ENCODE data around the gene TOM1L2. TPM values are rescaled to one million over a fixed set of nuclear protein-coding genes. Genes with fewer than 3 reads are reported as not detected.

The TOM1L2 gene
- total and polyA plus RNA-seq, 12 donors, result 46.4 to 331 (median 273) TPM

GRCh38 chr17:18008496-18009268, 36.5 kb upstream of the TOM1L2 start:
- Histone ChIP-seq H3K4me1 (peaks cover 0 to 33% (median 8%) of the 10 kb centered on the region in 9 donors), H3K27me3 (no peaks in the 10 kb centered on the region), H3K4me3 (no peak overlapping the region), H3K27ac (peak overlapping the region in 1 of 10 donors; percentile 25), H3K36me3 (peaks cover 0 to 38% (median 0%) of the 10 kb centered on the region in 9 donors), H3K9me3 (peaks cover 0 to 4% (median 0%) of the 10 kb centered on the region in 11 donors)
- no peak for TF ChIP-seq CTCF (IDR thresholded peaks at IDR 0.05)
- no peak for DNase-seq
- intact Hi-C loops (cut with DNase I), result no loop called here
- peak in 2 of 8 donors; percentile 15 to 31 for ATAC-seq
- 72 to 75% methylated on average over 5 of the region's 5 CpGs for WGBS, 2 donors

GRCh38 chr17:18006495-18007239, 34.5 kb upstream of the TOM1L2 start:
- no peak for DNase-seq
- WGBS, 2 donors, result 77 to 88% methylated on average over 29 to 31 of the region's 31 CpGs
- Histone ChIP-seq H3K27ac (no peak overlapping the region), H3K4me1 (peaks cover 0 to 33% (median 8%) of the 10 kb centered on the region in 9 donors), H3K9me3 (peaks cover 0 to 4% (median 0%) of the 10 kb centered on the region in 11 donors), H3K36me3 (peaks cover 0 to 31% (median 0%) of the 10 kb centered on the region in 9 donors), H3K27me3 (no peaks in the 10 kb centered on the region), H3K4me3 (no peak overlapping the region)
- no peak for ATAC-seq
- TF ChIP-seq CTCF (IDR thresholded peaks at IDR 0.05), result no peak
- intact Hi-C loops (cut with DNase I), result no loop called here

GRCh38 chr17:18005496-18005895, 33.3 kb upstream of the TOM1L2 start:
- Histone ChIP-seq H3K4me1 (peaks cover 0 to 33% (median 8%) of the 10 kb centered on the region in 9 donors), H3K27me3 (no peaks in the 10 kb centered on the region), H3K27ac (peak overlapping the region in 3 of 10 donors; percentile 1 to 45 (median 43)), H3K4me3 (no peak overlapping the region), H3K9me3 (peaks cover 0 to 2% (median 0%) of the 10 kb centered on the region in 11 donors), H3K36me3 (peaks cover 0 to 25% (median 0%) of the 10 kb centered on the region in 9 donors)
- no peak for TF ChIP-seq CTCF (IDR thresholded peaks at IDR 0.05)
- WGBS, 2 donors, result 70 to 78% methylated on average over 3 of the region's 3 CpGs
- intact Hi-C loops (cut with DNase I), result no loop called here
- ATAC-seq, result peak in 1 of 8 donors; percentile 19
- no peak for DNase-seq

- peak in 7 of 8 donors; percentile 39 to 83 (median 71) for ATAC-seq
- Histone ChIP-seq H3K27ac (peak overlapping the region in 2 of 10 donors; percentile 2 to 45), H3K27me3 (no peaks in the 10 kb centered on the region), H3K9me3 (no peaks in the 10 kb centered on the region), H3K4me1 (peaks cover 0 to 30% (median 8%) of the 10 kb centered on the region in 9 donors), H3K4me3 (no peak overlapping the region), H3K36me3 (peaks cover 0 to 22% (median 0%) of the 10 kb centered on the region in 9 donors)
- WGBS, 2 donors, result 48 to 55% methylated on average over 9 of the region's 9 CpGs
- peak in 7 of 9 donors; percentile 23 to 54 (median 41) for TF ChIP-seq CTCF (IDR thresholded peaks at IDR 0.05)
- DNase-seq, result no peak
- intact Hi-C loops (cut with DNase I), result no loop called here
Observed at GRCh38 chr17:18004884-18005305, 32.7 kb upstream of the TOM1L2 start.

All from heart right ventricle (tissue), 16 donors.